Urinary bladder (tissue), 4 donors: Measurements from ENCODE around the gene RIOK2. TPM values are rescaled to one million over a fixed set of nuclear protein-coding genes. Genes with fewer than 3 reads are reported as not detected.

ENCODE experiments used
- DNase-seq: peaks from one replicate; pipeline ENCODE4 v3.0.0-alpha.2; 2015; ENCODE audit errors: extremely low spot score
- H3K27ac ChIP-seq: one replicate; pipeline ENCODE4 v1.5.1; 2013; ENCODE audit warnings: low read depth, mild to moderate bottlenecking, moderate library complexity
- H3K36me3 ChIP-seq: one replicate; pipeline ENCODE4 v1.6.1; 2013; ENCODE audit warnings: mild to moderate bottlenecking, moderate library complexity; ENCODE audit not compliant: insufficient read depth
- H3K4me1 ChIP-seq: one replicate; pipeline ENCODE4 v1.6.1; 2013; ENCODE audit warnings: mild to moderate bottlenecking, moderate library complexity; ENCODE audit not compliant: insufficient read depth
- H3K4me3 ChIP-seq: one replicate; pipeline ENCODE4 v1.5.1; 2013; ENCODE audit warnings: low read depth, low read length
- WGBS: extraction: QIAGEN DNeasy Blood & Tissue Kit; methylation state at CpG from one replicate; pipeline ENCODE4 v1.1.7; 2013; 5-methylcytosine and 5-hydroxymethylcytosine counted together
- polyA plus RNA-seq: library from polyadenylated mRNA; stranded (reverse); fragments of 200-250 nt; gene quantifications from one replicate; pipeline ENCODE4 v1.2.3, GENCODE V29; 2013
- total RNA-seq: library from RNA; depleted of rRNA; stranded (reverse); fragments of >200 nt; gene quantifications from one replicate; pipeline ENCODE4 v1.2.3, GENCODE V29; 2014
- donor health status: healthy with polysubstance abuse.
- donor health status: healthy.

The RIOK2 gene
- total and polyA plus RNA-seq, 2 donors, result 10.2 to 38.8 TPM

DNA sequence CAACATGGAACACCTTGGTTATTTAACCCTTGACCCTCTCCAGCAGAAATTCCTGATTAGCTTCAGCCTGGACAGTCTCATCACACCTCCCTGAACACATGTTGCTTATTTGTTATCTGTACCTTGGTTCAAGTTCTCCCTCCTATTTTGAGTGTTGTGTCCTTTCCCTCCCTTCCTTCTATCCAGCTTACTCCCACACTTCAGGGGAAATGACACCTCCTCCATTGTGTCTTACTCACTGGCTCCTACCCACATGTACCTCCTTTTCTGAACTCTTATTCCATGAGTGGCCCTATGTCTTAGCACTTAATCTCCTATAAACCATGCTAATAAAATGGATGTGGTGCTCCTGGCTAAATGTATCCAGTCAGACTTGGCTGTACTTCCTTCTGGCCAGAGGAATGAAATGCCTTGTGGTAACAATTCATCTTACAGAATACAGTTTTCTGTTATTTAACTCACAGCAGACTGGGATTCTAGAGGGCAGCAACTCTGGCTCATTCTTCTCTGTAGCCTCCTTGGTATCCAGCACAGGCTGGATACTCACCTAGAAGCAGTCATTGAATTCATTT lies 51.8 kb downstream of the RIOK2 start:
- no peaks in the 10 kb centered on the region for H3K36me3 ChIP-seq
- H3K4me1 ChIP-seq, result no peaks in the 10 kb centered on the region
- H3K4me3 ChIP-seq, result no peak overlapping the region
- no peak overlapping the region for H3K27ac ChIP-seq
- DNase-seq, result no peak

DNA sequence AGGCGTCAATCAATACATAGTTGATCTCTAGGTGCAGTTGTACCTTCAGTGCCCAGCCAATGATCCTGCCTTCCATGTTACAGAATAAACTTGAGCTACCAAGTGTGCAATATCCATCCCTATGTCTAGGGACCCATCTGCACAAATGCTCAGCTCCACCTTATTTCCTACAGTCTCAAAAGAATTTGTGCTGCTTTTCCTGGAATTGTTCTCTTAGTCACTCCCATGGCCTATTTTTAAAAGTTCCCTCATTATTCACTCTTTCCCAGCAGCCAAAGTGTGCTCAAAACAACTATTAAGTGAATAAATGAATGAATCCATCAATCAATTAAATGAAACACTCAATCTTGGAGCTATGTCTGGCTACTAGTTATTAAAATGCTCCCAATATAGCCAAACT lies 55.3 kb downstream of the RIOK2 start:
- Histone ChIP-seq H3K4me1 (no peaks in the 10 kb centered on the region), H3K27ac (no peak overlapping the region), H3K4me3 (no peak overlapping the region), H3K36me3 (no peaks in the 10 kb centered on the region)
- 100% methylated on average over 1 of the region's 1 CpG for WGBS
- no peak for DNase-seq

DNA sequence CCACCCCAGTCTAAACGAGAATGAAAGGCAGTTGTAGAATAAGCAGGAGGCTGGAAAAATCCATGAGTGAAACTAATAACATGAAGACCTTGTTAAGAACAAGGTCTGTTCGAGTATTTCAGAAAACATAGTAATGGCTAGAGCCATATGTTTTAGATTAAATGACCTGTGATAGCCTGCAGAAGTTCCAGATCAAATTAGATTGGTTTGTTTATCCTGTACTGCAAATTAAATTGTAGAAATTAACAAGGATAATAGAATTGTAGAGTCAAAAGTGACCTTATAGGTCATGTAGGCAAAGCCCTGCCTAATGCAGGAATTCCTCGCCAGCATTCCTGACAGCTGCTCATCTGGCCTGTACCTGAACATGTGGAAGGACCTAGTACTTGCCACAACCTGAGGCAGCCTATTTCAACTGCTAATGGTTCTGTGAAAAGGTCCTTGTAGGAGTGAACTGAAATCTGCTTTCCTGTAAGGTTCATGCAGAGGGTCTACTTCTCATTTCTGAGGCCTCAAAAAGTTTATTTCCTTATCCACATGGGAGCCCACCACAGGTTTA lies 57.8 kb downstream of the RIOK2 start:
- Histone ChIP-seq H3K4me3 (no peak overlapping the region), H3K4me1 (no peaks in the 10 kb centered on the region), H3K27ac (no peak overlapping the region), H3K36me3 (no peaks in the 10 kb centered on the region)
- no peak for DNase-seq
- WGBS, result 64% methylated on average over 3 of the region's 3 CpGs

DNA sequence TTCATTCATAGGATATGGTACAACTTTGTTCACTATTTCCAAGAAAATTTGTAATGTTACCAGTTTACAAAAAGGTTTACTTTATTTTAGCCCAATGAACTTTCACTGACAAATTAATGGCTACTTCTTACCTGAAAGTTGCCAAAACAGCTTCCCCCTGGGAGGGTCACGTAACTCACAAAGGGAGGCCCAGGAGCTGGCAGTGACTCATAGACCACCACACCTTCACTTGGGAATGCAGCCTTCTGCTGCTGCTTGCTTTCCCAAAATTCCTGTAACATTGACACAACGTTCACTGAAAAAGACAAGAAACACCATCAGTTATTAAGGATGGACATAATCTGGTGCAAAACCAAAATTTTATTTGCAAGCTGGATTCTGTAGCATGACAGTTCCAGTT lies 58.7 kb downstream of the RIOK2 start:
- Histone ChIP-seq H3K27ac (no peak overlapping the region), H3K4me3 (no peak overlapping the region), H3K4me1 (no peaks in the 10 kb centered on the region), H3K36me3 (no peaks in the 10 kb centered on the region)
- no peak for DNase-seq
- WGBS, result 53% methylated on average over 2 of the region's 2 CpGs

DNA sequence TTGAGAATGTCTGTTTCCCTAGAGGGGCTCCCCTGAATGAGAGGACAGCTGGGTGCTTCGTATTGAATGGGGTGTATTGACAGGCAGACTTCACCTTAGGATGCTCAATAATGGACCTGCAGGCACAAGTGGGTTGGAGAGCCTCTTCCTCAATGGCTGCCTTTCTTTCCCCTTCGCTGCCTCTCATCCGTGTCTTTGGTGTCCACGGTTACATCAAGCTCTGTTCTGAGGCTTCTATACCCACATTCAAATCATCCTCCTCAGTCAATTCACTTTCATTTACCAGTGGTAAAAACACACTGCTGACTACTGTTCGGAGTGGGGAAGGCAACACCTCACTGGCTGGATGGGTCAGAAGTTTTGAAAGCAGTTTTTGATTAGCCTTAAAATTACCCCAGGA lies 61.2 kb downstream of the RIOK2 start:
- DNase-seq, result no peak
- H3K36me3 ChIP-seq, result no peaks in the 10 kb centered on the region
- 92% methylated on average over 5 of the region's 5 CpGs for WGBS

DNA sequence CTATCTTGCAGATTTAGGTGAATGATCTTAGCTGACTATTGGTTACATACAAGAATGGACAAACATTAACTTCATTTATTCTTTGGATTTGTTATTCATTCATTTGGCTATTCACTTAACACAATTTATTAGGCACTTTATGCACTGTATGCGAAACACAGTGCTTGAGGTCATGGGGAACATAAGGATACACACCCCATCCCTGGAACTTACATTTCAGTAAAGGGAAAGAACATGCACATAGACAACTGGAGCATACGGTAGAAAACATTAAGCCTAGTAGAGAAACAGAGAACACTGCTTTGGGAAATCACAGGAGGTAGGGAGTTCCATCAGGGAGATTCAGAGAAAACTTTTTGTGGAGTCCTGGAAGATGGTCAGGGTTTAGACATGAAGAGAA lies 62.9 kb downstream of the RIOK2 start:
- DNase-seq, result no peak
- H3K36me3 ChIP-seq, result no peaks in the 10 kb centered on the region
- 71% methylated on average over 2 of the region's 2 CpGs for WGBS
- no peak overlapping the region for H3K4me3 ChIP-seq
- H3K4me1 ChIP-seq, result no peaks in the 10 kb centered on the region
- H3K27ac ChIP-seq, result no peak overlapping the region

More for the DNA sequence above, 61.2 kb downstream of the RIOK2 start:
- Histone ChIP-seq H3K27ac (peak overlapping the region; percentile 23), H3K4me1 (no peaks in the 10 kb centered on the region), H3K4me3 (no peak overlapping the region)

DNA sequence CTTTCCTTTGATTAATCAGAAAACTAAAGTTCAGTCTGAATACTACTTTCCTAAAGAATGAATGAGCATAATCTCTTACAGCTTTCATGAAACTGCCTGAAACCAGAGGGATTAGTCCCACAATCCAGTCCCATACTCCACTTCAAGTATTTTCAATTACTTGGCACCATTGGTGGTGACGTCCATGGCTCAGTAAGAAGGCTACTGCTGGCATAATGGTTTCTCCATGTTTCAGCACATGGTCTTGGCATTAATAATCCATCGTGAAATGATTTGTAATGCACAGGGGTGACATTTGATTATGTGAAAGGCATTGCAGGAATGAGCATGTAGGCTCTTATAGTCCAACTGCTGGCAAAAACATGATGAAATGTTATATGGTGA lies 64.0 kb downstream of the RIOK2 start:
- Histone ChIP-seq H3K4me1 (no peaks in the 10 kb centered on the region), H3K36me3 (no peaks in the 10 kb centered on the region), H3K4me3 (no peak overlapping the region), H3K27ac (no peak overlapping the region)
- WGBS, result 93% methylated on average over 2 of the region's 2 CpGs
- DNase-seq, result no peak

DNA sequence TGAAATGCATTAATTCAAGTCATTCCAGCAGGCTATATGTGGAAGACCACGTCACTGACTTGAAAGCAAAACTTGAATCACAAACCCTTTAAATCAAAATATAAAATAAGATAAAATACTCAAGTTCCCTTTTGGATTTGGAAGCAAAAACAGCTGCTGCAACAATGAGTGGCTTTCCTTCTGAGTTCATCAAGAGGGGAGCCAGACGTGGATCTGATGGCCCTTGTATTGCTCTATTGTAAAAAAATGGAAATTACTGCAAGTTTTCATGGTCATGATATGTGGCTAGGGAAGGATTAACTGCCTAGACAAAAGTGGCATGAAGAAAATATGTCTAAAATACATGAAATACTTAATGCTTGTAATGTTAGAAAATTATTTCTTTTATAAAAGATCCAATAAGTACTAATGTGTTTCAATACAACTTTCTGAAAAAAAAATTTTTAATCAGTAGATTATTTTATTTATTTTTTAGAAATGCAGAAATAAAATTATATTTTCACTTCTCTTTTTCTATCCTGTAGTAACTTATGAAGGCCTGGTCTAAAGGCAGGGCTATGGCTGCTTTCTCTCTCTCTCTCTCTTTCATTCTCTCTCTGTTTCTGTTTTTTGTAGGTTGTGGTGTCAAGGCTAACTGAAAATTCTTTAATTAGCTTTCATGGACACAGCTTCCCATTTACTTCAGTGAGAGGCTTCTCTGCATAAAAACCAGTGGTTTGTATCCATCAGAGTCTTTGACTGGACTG lies 64.6 kb downstream of the RIOK2 start:
- WGBS, result 60% methylated on average over 2 of the region's 2 CpGs
- Histone ChIP-seq H3K27ac (no peak overlapping the region), H3K36me3 (no peaks in the 10 kb centered on the region), H3K4me1 (no peaks in the 10 kb centered on the region), H3K4me3 (no peak overlapping the region)
- DNase-seq, result no peak

DNA sequence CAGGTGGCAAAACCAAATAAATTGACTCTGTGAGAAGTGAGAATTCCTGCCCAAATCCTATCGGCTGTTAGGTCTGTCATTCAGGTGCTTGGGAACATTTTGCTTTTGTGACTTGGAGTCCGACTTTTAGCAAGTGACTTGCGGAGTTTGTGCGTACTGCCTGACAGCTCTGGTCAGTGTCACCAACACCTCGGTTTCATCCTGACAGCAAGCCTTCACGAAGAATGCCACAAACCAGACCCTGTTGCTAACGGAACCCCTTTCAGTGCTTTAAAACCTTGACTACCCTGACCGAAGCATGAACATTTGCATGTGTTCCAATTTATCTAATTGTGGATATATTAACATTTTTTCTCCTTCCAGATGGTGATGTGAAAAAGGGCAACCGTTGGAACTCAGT lies 67.1 kb downstream of the RIOK2 start:
- Histone ChIP-seq H3K27ac (no peak overlapping the region), H3K4me1 (no peaks in the 10 kb centered on the region), H3K4me3 (no peak overlapping the region), H3K36me3 (no peaks in the 10 kb centered on the region)
- no peak for DNase-seq
- 44% methylated on average over 9 of the region's 9 CpGs for WGBS

DNA sequence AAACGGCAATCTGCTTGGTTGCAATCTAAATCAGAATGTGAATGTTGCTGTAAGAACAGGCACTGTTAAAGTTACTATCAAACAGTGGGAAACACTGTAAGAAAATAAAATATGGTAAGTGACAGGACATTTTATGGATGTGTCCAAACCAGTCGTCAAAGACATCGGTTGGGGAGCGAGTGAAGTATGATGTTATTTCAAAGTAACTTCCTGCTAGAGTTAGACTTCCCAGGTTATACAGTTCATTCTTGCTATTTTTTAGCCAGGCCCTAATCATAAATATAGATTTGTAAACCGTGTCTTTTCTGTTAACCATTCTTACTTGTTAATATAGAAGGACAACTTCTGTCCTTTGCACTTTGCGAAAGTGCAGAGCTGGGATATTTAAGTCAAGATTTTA lies 70.8 kb downstream of the RIOK2 start:
- H3K27ac ChIP-seq, result no peak overlapping the region
- no peaks in the 10 kb centered on the region for H3K36me3 ChIP-seq

DNA sequence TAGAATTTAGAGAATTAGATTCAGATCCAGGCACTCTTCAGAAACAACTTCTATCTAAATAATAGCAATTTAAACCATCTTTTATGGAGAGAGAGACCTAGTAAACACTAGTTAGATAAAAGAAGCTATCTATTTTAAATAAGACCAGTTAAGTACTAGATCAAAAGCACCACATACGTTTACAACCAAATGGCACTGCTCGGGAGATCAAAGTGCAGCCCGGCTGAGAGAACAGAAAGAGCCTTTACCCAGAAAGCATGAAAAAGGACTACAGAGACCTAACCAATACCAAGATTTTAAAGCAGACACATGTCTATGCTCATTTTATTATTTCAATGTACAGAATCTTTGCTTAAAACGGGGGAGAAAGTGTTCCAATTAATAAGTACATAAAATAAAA lies 71.4 kb downstream of the RIOK2 start:
- Histone ChIP-seq H3K27ac (no peak overlapping the region), H3K4me3 (no peak overlapping the region), H3K4me1 (no peaks in the 10 kb centered on the region), H3K36me3 (no peaks in the 10 kb centered on the region)
- WGBS, result 48% methylated on average over 4 of the region's 4 CpGs
- DNase-seq, result no peak

More for the DNA sequence above, 70.8 kb downstream of the RIOK2 start:
- no peak for DNase-seq
- Histone ChIP-seq H3K4me3 (no peak overlapping the region), H3K4me1 (no peaks in the 10 kb centered on the region)
- WGBS, result 67% methylated on average over 6 of the region's 6 CpGs

DNA sequence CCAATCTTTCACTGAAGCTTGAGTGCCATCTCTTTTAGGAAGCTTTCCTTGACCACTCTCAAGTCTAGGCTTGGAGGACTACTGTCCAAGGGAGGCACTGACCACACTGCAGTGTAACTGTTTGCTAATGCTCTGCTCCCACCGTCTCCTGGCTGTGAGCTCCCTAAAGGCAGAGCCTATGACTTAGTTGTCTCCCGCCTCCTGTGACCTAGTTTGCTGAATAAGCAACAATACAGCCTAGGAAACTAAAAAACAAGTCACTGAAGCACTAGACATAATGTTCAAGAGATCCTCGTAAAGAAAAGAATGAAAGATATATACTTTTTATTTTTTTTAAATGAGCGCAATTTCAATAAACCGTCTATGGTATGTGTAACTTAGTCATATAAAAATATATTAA lies 72.0 kb downstream of the RIOK2 start:
- no peak for DNase-seq
- Histone ChIP-seq H3K27ac (no peak overlapping the region), H3K36me3 (no peaks in the 10 kb centered on the region), H3K4me3 (no peak overlapping the region), H3K4me1 (no peaks in the 10 kb centered on the region)
- 66% methylated on average over 5 of the region's 5 CpGs for WGBS
